Choroid plexus epithelial cell (primary cell): Measurements from ENCODE around the gene TUBGCP2.

Experiments
- DNase-seq: peaks from one replicate; pipeline ENCODE4 v3.0.0-alpha.2; 2010; ENCODE audit warnings: low read depth
- H3K4me3 ChIP-seq: 2 replicates; pipeline ENCODE4 v1.5.1; 2011; ENCODE audit warnings: low read depth, mild to moderate bottlenecking, control low read depth, low read length, moderate library complexity
- TF ChIP-seq, protein P1 (sequence below): conservative IDR thresholded peaks from 2 replicates; pipeline ENCODE4 v1.5.1; 2011; ENCODE audit warnings: low read depth, mild to moderate bottlenecking, control low read depth, inconsistent platforms, low read length, moderate library complexity

TUBGCP2 gene

DNA sequence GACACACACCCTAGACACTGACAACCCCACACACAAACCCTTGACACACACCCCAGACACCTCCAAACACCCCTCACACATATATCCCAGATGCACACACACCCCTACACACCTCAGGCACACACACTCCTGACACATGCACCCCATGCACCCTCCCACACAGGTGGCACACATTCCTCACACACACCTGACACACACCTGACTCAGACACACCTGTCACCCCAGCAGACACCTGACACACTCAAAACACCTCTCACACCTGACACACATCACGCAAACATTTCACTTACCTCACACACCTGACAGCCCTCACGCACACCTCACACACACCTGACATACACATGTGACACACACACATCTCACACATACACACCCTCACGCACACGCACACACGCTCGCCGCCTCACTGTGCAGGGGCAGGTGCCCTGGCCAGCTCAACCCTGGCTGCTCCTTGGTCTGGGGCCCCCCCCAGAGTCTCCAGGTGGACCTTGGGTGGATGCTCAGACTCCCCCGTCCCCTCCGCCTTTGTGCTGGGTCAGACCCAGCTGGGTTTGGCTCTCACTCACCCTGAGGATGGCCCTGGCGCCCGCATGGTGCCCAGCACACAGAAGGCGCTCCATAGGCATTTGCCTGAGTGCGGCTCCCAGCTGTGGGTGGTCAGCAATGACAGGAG lies 31.2 kb upstream of the TUBGCP2 start:
- no peak for DNase-seq
- TF ChIP-seq, protein P1, sequence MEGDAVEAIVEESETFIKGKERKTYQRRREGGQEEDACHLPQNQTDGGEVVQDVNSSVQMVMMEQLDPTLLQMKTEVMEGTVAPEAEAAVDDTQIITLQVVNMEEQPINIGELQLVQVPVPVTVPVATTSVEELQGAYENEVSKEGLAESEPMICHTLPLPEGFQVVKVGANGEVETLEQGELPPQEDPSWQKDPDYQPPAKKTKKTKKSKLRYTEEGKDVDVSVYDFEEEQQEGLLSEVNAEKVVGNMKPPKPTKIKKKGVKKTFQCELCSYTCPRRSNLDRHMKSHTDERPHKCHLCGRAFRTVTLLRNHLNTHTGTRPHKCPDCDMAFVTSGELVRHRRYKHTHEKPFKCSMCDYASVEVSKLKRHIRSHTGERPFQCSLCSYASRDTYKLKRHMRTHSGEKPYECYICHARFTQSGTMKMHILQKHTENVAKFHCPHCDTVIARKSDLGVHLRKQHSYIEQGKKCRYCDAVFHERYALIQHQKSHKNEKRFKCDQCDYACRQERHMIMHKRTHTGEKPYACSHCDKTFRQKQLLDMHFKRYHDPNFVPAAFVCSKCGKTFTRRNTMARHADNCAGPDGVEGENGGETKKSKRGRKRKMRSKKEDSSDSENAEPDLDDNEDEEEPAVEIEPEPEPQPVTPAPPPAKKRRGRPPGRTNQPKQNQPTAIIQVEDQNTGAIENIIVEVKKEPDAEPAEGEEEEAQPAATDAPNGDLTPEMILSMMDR = no peak
- no peak overlapping the region for H3K4me3 ChIP-seq

DNA sequence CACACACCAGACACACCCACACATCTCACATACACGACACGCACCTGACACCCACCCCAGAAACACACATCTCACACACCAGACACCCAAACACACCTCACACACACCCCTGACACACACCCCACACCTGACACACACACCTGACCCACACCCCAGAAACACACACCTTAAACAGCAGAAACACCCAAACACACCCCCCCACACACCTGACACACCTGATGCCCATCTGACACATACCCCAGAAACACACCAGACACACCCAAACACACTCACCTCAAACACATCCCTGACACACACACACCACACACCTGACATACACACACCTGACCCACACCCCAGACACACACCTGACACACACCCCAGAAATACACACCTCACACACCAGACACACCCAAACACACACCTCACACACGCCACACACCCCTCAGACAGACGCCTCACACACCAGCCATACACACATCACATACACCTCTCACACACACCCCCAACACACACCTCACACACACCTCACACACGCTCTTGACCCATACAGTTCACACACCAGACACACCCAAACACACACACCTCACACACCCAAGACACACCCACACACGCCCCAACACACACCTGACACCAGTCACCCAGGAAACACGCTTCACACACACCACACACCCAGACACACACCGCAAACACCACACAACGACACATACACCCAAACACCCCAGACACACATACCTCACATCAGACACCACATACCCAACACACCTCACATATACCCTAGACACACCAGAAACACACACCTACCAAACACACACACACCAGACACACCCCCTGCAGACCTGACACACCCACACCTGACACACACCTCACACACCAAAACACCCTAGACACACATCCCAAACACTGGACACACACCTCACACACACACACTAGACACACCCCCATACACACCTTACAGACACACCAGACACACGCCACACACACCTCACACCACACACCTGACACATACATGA lies 29.7 kb upstream of the TUBGCP2 start:
- DNase-seq = no peak
- no peak overlapping the region for H3K4me3 ChIP-seq
- TF ChIP-seq, protein P1 = no peak

DNA sequence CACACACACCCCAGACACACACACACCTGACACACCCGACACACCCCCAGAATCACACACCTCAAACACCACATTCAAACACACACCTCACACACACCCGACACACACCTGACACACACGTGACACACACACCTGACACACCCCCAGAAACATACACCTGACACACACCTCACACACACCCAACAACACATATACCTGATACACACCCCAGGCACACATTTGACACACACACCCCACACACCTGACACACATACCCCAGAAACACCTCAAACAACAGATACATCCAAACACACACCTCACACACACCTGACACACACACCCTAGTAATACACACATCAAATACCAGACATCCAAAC lies 28.7 kb upstream of the TUBGCP2 start:
- no peak overlapping the region for H3K4me3 ChIP-seq
- TF ChIP-seq, protein P1 = no peak
- no peak for DNase-seq

DNA sequence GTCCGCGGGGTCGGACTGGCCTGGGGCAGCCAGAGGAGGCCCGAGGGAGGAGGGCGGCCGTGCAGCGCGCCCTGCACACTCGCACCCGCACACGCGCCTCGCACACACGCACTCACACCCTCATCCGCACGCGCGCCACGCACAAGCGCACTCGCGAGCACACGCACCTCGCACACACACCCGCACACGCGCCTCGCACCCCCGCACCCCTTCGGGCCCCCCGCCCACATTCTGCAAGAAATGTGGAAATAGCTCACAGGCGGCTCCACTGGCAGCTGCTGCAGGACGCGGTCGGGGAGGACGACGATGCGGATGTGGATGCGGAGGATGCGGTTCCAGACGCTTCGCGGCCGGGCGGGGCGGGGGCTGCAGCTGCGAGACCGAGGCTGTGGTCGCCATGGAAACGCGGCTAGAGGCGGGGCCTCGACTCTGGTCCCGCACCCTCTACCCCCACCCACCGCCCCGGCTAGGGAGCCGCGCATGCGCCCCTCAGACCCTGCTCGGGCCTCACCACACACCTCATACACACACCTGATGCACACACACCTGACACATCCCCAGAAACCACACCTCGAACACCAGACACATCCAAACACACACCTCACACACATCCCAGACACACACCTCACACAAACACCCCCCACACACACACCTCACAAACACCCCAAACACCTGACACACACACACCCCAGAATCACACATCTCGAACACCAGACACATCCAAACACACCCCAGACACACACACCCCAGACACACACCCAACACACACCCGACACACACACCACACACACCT lies 28.1 kb upstream of the TUBGCP2 start, which contains the start of gene CALY:
TSS of gene CALY (minus strand) at position 320 of the 793 bp plus-strand sequence. CDS start 7,907 bp downstream, outside the sequence.
- DNase-seq = no peak
- no peak within 1 kb of the TSS for H3K4me3 ChIP-seq
- TF ChIP-seq, protein P1 = no peak

DNA sequence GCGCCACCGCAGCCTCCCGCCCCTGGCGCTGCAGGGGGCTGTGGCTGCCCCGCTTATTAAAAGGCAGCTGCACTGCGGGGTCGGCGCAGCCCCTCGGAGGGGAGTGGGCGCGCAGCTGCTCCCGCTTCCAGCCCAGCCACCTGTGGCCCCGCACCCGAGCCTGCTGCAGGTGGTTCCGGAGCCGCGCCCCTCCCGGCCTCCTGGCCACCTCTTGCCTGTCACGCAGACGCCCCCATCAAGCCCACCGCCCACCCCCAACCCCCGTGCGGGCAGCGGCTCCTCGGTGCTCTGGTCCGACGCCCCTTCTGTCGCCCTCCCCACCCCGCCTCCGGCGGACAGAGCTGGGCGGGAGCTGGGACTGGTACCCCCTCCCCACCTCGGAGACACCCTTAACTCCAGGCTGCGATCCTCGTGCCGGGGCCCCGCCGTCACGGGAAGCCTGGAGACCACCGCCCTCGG lies 27.5 kb upstream of the TUBGCP2 start:
- no peak for DNase-seq
- TF ChIP-seq, protein P1 = no peak
- H3K4me3 ChIP-seq = no peak overlapping the region

DNA sequence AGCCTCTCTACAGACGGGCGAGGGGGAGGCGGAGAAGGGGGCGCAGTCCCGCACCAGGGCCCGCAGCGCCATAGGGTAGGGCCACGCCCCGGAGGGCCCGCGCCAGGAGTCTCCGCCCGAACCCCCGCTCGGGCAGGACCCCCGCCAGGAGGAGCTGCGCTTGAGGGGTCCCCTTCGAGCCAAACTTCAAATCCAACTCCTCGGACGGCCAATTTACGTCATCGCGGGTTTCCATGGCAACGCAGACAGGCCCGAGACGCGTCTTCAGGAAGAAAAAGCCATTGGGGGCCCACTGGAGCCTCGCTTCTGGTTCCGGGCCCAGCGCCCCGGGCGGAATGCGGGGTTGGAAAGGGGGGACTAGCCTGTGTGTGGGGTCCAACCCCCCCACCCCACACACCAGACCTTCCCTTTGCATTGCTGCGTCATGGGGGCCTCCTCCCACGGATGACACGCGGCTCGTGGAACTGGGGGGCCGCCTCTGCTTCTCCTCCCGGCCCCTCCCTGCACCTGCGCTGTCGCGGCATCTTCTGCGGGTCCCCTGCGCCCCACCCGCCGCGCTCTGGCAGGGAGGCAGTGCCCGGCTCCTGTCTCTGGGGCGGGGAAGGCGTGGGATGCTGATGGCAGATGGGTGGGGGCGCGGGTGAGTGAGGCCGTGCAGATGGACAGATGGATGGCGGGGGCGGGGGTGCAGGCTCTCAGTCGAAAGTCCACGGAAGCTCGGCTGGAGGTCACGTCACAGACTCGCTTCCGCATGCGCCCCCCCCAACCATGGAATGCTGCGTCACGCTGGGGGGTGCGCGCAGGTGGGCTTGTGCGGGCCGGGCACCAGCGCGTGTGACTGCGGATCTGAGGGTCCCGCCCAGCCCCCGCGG lies 26.8 kb upstream of the TUBGCP2 start:
- TF ChIP-seq, protein P1 = no peak
- DNase-seq = peak; percentile 73
- H3K4me3 ChIP-seq = peak overlapping the region; percentile 46
